Measurements from ENCODE around the gene INPP5D.
"Not testable (repeated sequence)": the region's sequence is repeated elsewhere in the genome, so short reads cannot be mapped to it uniquely, and the experiment has no call there.

The INPP5D gene

GRCh38 chr2:233063269-233063975 lies 3.3 kb downstream of the INPP5D start:
- TF ChIP-seq CTCF (IDR thresholded peaks at IDR 0.05; ENCODE audit: borderline replicate concordance, control extremely low read depth, extremely low read depth, insufficient read depth, missing control alignments) = peak; percentile 37
- peak; percentile 81 for DNase-seq (ENCODE audit: low spot score)
- in situ Hi-C loops (cut with MboI; ENCODE audit: low sequenced_read_pairs, unreplicated experiment) = loop anchor here (10.0 kb wide), 1 partner anchor 181 kb away; no protein-coding TSS in a partner anchor

- in situ Hi-C loops (cut with MboI; ENCODE audit: low sequenced_read_pairs, unreplicated experiment) = loop anchor here (10.0 kb wide), 1 partner anchor 181 kb away; no protein-coding TSS in a partner anchor
- no peak for DNase-seq (ENCODE audit: low spot score)
- no peak for TF ChIP-seq CTCF (IDR thresholded peaks at IDR 0.05; ENCODE audit: borderline replicate concordance, control extremely low read depth, extremely low read depth, insufficient read depth, missing control alignments)
Measured at GRCh38 chr2:233063976-233064411, 3.9 kb downstream of the INPP5D start.

DNA sequence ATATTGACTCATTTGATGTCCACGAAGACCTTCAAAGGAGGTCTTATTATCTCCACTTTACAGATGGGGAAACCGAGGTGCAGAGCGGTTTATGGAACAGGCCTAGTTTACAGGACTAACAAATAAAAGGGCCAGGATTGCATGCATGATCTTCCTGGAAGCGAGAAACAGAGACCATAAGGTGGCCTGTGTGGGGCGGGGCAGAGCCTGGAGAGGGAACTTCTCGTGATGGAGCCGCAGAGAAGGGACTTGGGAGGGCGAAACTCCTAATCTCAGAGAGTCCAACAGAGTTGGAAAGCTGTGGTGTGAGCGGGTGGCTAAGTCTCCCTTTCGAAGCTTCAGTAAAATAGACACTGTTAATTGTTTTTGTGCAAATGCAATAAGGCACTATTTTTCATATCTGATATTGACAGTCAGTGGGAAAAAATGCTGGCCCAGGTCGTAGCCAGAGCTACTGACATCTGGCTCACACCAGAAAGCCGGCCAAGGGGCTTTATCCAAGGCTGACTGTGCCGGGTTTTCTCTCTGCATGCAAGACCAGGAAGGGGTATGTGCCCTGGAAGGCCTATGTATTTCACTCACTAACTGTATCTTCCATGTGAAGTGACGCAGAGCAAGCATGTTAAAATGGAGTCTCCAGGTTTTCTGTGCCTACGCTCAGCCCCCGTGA lies 4.5 kb downstream of the INPP5D start:
- no peak for TF ChIP-seq CTCF (IDR thresholded peaks at IDR 0.05; ENCODE audit: borderline replicate concordance, control extremely low read depth, extremely low read depth, insufficient read depth, missing control alignments)
- in situ Hi-C loops (cut with MboI; ENCODE audit: low sequenced_read_pairs, unreplicated experiment) = loop anchor here (10.0 kb wide), 1 partner anchor 180 kb away; no protein-coding TSS in a partner anchor
- DNase-seq (ENCODE audit: low spot score) = no peak

DNA sequence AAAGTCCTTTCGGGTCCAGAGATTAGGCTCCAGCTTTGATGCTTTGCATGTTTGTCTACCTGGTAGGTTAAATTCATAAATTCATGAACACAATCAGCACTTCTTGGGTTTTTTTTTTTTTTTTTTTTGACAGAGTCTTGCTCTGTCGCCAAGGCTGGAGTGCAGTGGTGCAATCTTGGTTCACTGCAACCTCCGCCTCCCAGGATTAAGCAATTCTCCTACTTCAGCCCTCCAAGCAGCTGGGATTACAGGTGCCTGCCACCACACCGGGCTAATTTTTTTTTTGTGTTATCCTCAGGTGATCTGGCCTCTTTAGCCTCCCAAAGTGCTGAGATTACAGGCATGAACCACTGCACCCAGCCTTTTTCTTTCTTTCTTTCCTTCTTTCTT lies 5.1 kb downstream of the INPP5D start:
- DNase-seq (ENCODE audit: low spot score) = not testable (repeated sequence)
- in situ Hi-C loops (cut with MboI; ENCODE audit: low sequenced_read_pairs, unreplicated experiment) = loop anchor here (10.0 kb wide), 1 partner anchor 180 kb away; no protein-coding TSS in a partner anchor

- no peak for DNase-seq (ENCODE audit: low spot score)
- no peak for TF ChIP-seq CTCF (IDR thresholded peaks at IDR 0.05; ENCODE audit: borderline replicate concordance, control extremely low read depth, extremely low read depth, insufficient read depth, missing control alignments)
- in situ Hi-C loops (cut with MboI; ENCODE audit: low sequenced_read_pairs, unreplicated experiment) = loop anchor here (10.0 kb wide), 1 partner anchor 179 kb away; no protein-coding TSS in a partner anchor
Measured at GRCh38 chr2:233065954-233066470, 5.9 kb downstream of the INPP5D start.

- DNase-seq (ENCODE audit: low spot score) = no peak
- TF ChIP-seq CTCF (IDR thresholded peaks at IDR 0.05; ENCODE audit: borderline replicate concordance, control extremely low read depth, extremely low read depth, insufficient read depth, missing control alignments) = no peak
- in situ Hi-C loops (cut with MboI; ENCODE audit: low sequenced_read_pairs, unreplicated experiment) = loop anchor here (10.0 kb wide), 1 partner anchor 176 kb away; no protein-coding TSS in a partner anchor
Measured at GRCh38 chr2:233068762-233069418, 8.7 kb downstream of the INPP5D start.

All from GM13976 (cell line).